WERI-Rb-1 (cell line): ENCODE results near the gene SLC22A2.

ENCODE experiments used
- DNase-seq: peaks from one replicate; pipeline ENCODE4 v3.0.0-alpha.2; 2020
- H3K27ac ChIP-seq: fragments of 250-450 bp; sonication (Bioruptor Pico); 2 replicates; pipeline ENCODE4 v1.5.1; 2020; ENCODE audit warnings: mild to moderate bottlenecking, moderate library complexity
- H3K27me3 ChIP-seq: fragments of 250-450 bp; sonication (Bioruptor Pico); 2 replicates; pipeline ENCODE4 v1.5.1; 2021; ENCODE audit warnings: mild to moderate bottlenecking, low read depth, moderate library complexity; ENCODE audit not compliant: insufficient read depth, severe bottlenecking
- H3K36me3 ChIP-seq: fragments of 250-450 bp; sonication (Bioruptor Pico); 2 replicates; pipeline ENCODE4 v1.5.1; 2020; ENCODE audit warnings: mild to moderate bottlenecking, moderate library complexity
- H3K4me3 ChIP-seq: 2 replicates; pipeline ENCODE4 v1.5.1; 2011; ENCODE audit warnings: low read depth, mild to moderate bottlenecking, control low read depth, low read length
- H3K9me3 ChIP-seq: fragments of 250-450 bp; sonication (Bioruptor Pico); 2 replicates; pipeline ENCODE4 v1.5.1; 2021; ENCODE audit warnings: mild to moderate bottlenecking, moderate library complexity; ENCODE audit not compliant: severe bottlenecking
- TF ChIP-seq, protein P1 (sequence below): IDR thresholded peaks from 2 replicates; pipeline ENCODE4 v1.5.1; 2011; ENCODE audit warnings: low read depth, mild to moderate bottlenecking, control low read depth, inconsistent platforms, low read length

The SLC22A2 gene

DNA sequence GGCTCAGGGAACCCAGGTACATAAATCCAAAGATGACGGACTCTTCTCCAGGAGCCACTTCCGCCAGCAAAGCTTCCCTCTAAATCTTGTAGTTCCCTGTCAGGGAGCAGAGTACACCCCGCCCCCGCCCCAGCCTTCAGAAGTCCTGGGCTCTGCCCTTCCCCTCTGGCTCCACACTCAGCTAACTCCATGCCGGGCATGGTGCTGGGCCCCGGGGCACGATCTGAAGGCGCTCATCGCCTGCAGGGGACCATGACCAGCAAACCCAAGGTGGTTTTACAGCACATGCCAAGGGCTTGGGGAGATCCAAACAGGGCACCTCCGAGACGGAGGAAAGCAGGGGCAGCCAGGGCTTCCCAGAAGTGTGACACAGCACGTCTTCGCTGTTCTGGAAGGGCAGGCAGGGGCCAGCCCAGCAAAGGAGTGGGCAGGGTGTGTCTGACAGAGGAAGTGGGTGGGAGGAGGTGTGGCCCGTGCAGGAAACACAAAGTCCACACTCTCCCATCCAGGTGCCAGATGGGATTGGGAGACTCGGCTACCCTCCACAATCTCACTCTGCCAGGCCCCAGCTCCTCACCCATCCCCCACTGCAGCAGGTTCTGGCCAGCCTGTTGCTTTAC, 41.6 kb upstream of the SLC22A2 start:
- Histone ChIP-seq H3K9me3 (no peaks in the 10 kb centered on the region), H3K36me3 (no peaks in the 10 kb centered on the region), H3K27me3 (peaks cover 40% of the 10 kb centered on the region), H3K27ac (no peak overlapping the region), H3K4me3 (no peak overlapping the region)
- no peak for DNase-seq
- TF ChIP-seq, protein P1, sequence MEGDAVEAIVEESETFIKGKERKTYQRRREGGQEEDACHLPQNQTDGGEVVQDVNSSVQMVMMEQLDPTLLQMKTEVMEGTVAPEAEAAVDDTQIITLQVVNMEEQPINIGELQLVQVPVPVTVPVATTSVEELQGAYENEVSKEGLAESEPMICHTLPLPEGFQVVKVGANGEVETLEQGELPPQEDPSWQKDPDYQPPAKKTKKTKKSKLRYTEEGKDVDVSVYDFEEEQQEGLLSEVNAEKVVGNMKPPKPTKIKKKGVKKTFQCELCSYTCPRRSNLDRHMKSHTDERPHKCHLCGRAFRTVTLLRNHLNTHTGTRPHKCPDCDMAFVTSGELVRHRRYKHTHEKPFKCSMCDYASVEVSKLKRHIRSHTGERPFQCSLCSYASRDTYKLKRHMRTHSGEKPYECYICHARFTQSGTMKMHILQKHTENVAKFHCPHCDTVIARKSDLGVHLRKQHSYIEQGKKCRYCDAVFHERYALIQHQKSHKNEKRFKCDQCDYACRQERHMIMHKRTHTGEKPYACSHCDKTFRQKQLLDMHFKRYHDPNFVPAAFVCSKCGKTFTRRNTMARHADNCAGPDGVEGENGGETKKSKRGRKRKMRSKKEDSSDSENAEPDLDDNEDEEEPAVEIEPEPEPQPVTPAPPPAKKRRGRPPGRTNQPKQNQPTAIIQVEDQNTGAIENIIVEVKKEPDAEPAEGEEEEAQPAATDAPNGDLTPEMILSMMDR = no peak

DNA sequence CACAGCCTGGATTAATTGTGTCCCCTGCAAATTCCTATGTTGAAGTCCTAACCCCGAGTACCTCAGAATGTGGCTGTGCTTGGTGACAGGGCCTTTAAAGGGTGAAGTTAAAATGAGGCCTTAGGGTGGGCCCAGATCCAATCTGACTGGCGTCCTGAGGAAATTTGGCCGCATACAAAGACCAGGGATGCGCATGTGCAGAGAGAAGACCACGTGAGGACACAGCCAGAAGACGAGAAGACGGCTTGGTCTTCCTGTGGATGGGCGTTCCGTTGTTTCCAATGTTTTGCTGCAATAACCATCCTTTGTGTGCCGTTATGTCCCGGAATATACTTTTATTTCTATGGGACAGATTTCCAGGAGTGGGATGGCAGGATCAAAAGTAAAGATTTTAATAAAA, 40.9 kb upstream of the SLC22A2 start:
- no peak overlapping the region for H3K27ac ChIP-seq
- H3K4me3 ChIP-seq = no peak overlapping the region
- DNase-seq = no peak
- H3K9me3 ChIP-seq = no peaks in the 10 kb centered on the region
- H3K27me3 ChIP-seq = peaks cover 35% of the 10 kb centered on the region
- no peaks in the 10 kb centered on the region for H3K36me3 ChIP-seq
- TF ChIP-seq, protein P1 = no peak

- Histone ChIP-seq H3K27me3 (peaks cover 40% of the 10 kb centered on the region), H3K4me3 (no peak overlapping the region), H3K27ac (no peak overlapping the region), H3K9me3 (no peaks in the 10 kb centered on the region), H3K36me3 (no peaks in the 10 kb centered on the region)
- TF ChIP-seq, protein P1 = no peak
- no peak for DNase-seq
These were observed 39.5 kb upstream of the SLC22A2 start for GRCh38 chr6:160298121-160298520.

GRCh38 chr6:160297310-160297709, 38.7 kb upstream of the SLC22A2 start:
- no peak for DNase-seq
- H3K27ac ChIP-seq = no peak overlapping the region
- TF ChIP-seq, protein P1 = no peak
- no peak overlapping the region for H3K4me3 ChIP-seq
- H3K9me3 ChIP-seq = no peaks in the 10 kb centered on the region
- H3K27me3 ChIP-seq = peaks cover 43% of the 10 kb centered on the region
- H3K36me3 ChIP-seq = no peaks in the 10 kb centered on the region

DNA sequence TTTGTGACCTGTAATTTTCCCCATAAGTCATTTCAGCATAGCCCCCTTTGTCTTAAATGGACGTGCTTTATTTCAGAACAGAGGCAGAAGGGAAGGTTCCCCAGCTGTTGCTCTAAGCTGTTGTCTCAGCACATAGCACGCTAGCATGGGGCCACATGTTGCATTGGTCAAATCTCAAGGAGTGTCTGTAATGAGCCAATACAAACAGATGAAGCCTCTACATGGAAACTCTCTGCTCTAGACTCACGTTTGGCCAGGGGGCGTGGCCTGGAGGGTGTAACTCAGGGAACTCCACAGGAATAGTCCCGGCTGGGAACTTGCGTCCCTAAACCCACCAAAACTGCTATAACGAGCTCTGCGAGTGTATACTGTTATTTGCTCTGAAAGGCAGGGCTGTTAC, 35.2 kb upstream of the SLC22A2 start:
- no peaks in the 10 kb centered on the region for H3K9me3 ChIP-seq
- H3K36me3 ChIP-seq = no peaks in the 10 kb centered on the region
- no peak overlapping the region for H3K4me3 ChIP-seq
- no peak for DNase-seq
- H3K27ac ChIP-seq = no peak overlapping the region
- TF ChIP-seq, protein P1 = no peak
- H3K27me3 ChIP-seq = peaks cover 31% of the 10 kb centered on the region

- H3K27me3 ChIP-seq = peaks cover 21% of the 10 kb centered on the region
- DNase-seq = no peak
- H3K9me3 ChIP-seq = no peaks in the 10 kb centered on the region
- TF ChIP-seq, protein P1 = no peak
- H3K4me3 ChIP-seq = no peak overlapping the region
- H3K36me3 ChIP-seq = no peaks in the 10 kb centered on the region
- H3K27ac ChIP-seq = no peak overlapping the region
These were observed 27.0 kb upstream of the SLC22A2 start for GRCh38 chr6:160285541-160286105.
